Mammary epithelial cell (primary cell): Measurements from ENCODE around the gene ABHD8.

Experiments
- EZH2 ChIP-seq: IDR thresholded peaks from 2 replicates; pipeline ENCODE4 v1.6.1; 2012; ENCODE audit warnings: low read length, inconsistent platforms, borderline replicate concordance
- TF ChIP-seq, protein P1 (sequence below), 2 donors: IDR thresholded peaks in 1 of 2; conservative IDR thresholded peaks in 1 of 2; 2 replicates each; pipeline ENCODE4 v1.5.1; 2011 to 2012; ENCODE audit warnings: inconsistent platforms in 2 of 2, low read length in 2 of 2, mild to moderate bottlenecking in 2 of 2, control low read depth in 1 of 2, low read depth in 1 of 2; ENCODE audit not compliant: insufficient read depth in 1 of 2; ENCODE audit errors: extremely low read depth in 1 of 2

DNA sequence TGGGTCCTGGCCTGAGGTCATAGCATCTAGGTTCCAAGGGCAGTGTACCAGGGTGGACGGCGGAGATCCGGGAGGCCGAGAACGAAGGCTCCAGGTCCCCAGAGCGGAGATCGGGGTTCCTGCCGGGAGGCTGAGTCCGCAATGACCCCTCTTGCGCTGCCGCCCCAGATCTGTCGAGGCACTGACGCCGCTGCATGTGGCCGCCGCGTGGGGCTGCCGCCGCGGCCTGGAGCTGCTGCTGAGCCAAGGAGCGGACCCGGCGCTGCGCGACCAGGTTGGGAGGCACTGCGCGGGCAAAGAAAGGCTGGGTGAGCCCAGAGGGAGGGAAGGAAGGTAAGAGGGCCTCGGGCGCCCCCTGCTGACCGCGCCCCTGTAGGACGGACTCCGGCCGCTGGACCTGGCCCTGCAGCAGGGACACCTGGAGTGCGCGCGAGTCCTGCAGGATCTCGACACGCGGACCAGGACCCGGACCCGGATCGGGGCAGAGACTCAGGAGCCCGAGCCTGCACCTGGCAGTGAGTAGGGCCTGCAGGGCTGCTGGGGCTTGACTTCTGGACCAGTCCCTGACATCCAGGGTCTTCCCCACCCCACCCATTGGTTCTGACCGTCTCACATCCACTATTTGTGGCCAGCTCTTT, 20.6 kb downstream of the ABHD8 start:
- TF ChIP-seq EZH2: no peak
- TF ChIP-seq, protein P1, sequence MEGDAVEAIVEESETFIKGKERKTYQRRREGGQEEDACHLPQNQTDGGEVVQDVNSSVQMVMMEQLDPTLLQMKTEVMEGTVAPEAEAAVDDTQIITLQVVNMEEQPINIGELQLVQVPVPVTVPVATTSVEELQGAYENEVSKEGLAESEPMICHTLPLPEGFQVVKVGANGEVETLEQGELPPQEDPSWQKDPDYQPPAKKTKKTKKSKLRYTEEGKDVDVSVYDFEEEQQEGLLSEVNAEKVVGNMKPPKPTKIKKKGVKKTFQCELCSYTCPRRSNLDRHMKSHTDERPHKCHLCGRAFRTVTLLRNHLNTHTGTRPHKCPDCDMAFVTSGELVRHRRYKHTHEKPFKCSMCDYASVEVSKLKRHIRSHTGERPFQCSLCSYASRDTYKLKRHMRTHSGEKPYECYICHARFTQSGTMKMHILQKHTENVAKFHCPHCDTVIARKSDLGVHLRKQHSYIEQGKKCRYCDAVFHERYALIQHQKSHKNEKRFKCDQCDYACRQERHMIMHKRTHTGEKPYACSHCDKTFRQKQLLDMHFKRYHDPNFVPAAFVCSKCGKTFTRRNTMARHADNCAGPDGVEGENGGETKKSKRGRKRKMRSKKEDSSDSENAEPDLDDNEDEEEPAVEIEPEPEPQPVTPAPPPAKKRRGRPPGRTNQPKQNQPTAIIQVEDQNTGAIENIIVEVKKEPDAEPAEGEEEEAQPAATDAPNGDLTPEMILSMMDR (conservative IDR thresholded peaks at IDR 0.05 in 1 of 2, IDR thresholded peaks at IDR 0.05 in 1 of 2; ENCODE audit: extremely low read depth in 1 of 2, insufficient read depth in 1 of 2, low read depth in 1 of 2, low read length in 2 of 2): peak; percentile 68 to 90
